A549 (cell line): ENCODE results near the gene TBC1D21. TPM values are rescaled to one million over a fixed set of nuclear protein-coding genes. Genes with fewer than 3 reads are reported as not detected.

Source experiments
- ATAC-seq, 2 experiments: fragments of 200-7000 bp in 1 of 2; fragments of >200 bp in 1 of 2; cut with Nextera tagmentation in 1 of 2; cut with Tn5 transposase in 1 of 2; 3 replicates each; pipeline versions ENCODE4 v1.8.0 to v1.9.1; 2018 to 2020; ENCODE audit warnings: mild to moderate bottlenecking in 1 of 2, moderate library complexity in 1 of 2
- CTCF ChIA-PET: fragments of 300-600 bp; sonication (Branson Sonifier 250); formaldehyde crosslinking; extraction: SDS; loops from one replicate; lab custom pipeline; 2021; ENCODE audit warnings: antibody characterized with exemption, inconsistent platforms; lab: Yijun Ruan, JAX
- POLR2A ChIA-PET: fragments of 350-600 bp; formaldehyde crosslinking; extraction: SDS; loops from one replicate; lab custom pipeline; 2021; ENCODE audit warnings: antibody characterized with exemption, inconsistent platforms; lab: Yijun Ruan, JAX
- DNase-seq, 2 experiments: peaks; one replicate each; pipeline versions ENCODE4 v3.0.0 to v3.0.0-alpha.2; 2011 to 2016; ENCODE audit warnings: low read depth in 1 of 2, low spot score in 1 of 2
- FAIRE-seq: peaks from 2 replicates; lab custom pipeline; 2011; peaks lifted over from hg19 to GRCh38; lab: Jason Lieb, UNC
- H3K27ac ChIP-seq, 2 experiments: fragments of >200 bp; sonication (Bioruptor Twin); formaldehyde crosslinking; 3 replicates each; pipeline ENCODE4 v1.5.1; 2016 to 2017
- H3K4me1 ChIP-seq: fragments of >200 bp; sonication (Bioruptor Twin); formaldehyde crosslinking; 3 replicates; pipeline ENCODE4 v1.6.1; 2016
- H3K4me2 ChIP-seq: fragments of >200 bp; sonication (Bioruptor Twin); formaldehyde crosslinking; 3 replicates; pipeline ENCODE4 v1.6.1; 2016
- H3K4me3 ChIP-seq: fragments of >200 bp; sonication (Bioruptor Twin); formaldehyde crosslinking; 3 replicates; pipeline ENCODE4 v1.5.1; 2016
- H3K9me3 ChIP-seq: fragments of >200 bp; sonication (Bioruptor Twin); formaldehyde crosslinking; 3 replicates; pipeline ENCODE4 v1.6.1; 2016
- ATOH8 ChIP-seq: fragments of 250-450 bp; sonication (Bioruptor Pico); IDR thresholded peaks from 2 replicates; pipeline ENCODE4 v1.5.0; 2020; ENCODE audit warnings: low read depth, mild to moderate bottlenecking, moderate library complexity
- BCL3 ChIP-seq: fragments of >200 bp; sonication (Bioruptor Twin); formaldehyde crosslinking; IDR thresholded peaks from 3 replicates; pipeline ENCODE4 v1.6.1; 2016
- CBX2 ChIP-seq: fragments of 200-600 bp; sonication (generic); IDR thresholded peaks from 2 replicates; pipeline ENCODE4 v1.6.1; 2016; ENCODE audit warnings: low read depth, mild to moderate bottlenecking, borderline replicate concordance
- EHMT2 ChIP-seq: fragments of 200-600 bp; sonication (generic); IDR thresholded peaks from 2 replicates; pipeline ENCODE4 v1.6.1; 2016; ENCODE audit warnings: antibody characterized with exemption, low read depth, mild to moderate bottlenecking, moderate library complexity
- ELK1 ChIP-seq: fragments of 150-350 bp; IDR thresholded peaks from 2 replicates; pipeline ENCODE4 v1.6.1; 2014; ENCODE audit warnings: low read depth, mild to moderate bottlenecking, low read length
- EP300 ChIP-seq, 2 experiments: fragments of >200 bp; sonication (Bioruptor Twin); formaldehyde crosslinking; IDR thresholded peaks; 2 replicates in 1 of 2; 3 replicates in 1 of 2; pipeline ENCODE4 v1.6.1; 2016 to 2017
- ESRRA ChIP-seq: fragments of 150-350 bp; IDR thresholded peaks from 2 replicates; pipeline ENCODE4 v1.6.1; 2014; ENCODE audit warnings: mild to moderate bottlenecking, low read length, borderline replicate concordance
- FOSL2 ChIP-seq, 2 experiments: fragments of 450-650 bp in 1 of 2; fragments of >200 bp in 1 of 2; sonication (Bioruptor Twin) in 1 of 2; formaldehyde crosslinking; IDR thresholded peaks; 2 replicates each; pipeline versions ENCODE4 v1.5.0 to v1.6.1; 2016 to 2020; ENCODE audit warnings: mild to moderate bottlenecking in 1 of 2, moderate library complexity in 1 of 2
- HOXA7 ChIP-seq: fragments of 250-450 bp; sonication (Bioruptor Pico); IDR thresholded peaks from 2 replicates; pipeline ENCODE4 v1.5.0; 2020; ENCODE audit warnings: mild to moderate bottlenecking, moderate library complexity
- KDM5A ChIP-seq: fragments of 200-600 bp; sonication (generic); IDR thresholded peaks from 2 replicates; pipeline ENCODE4 v1.6.1; 2016; ENCODE audit warnings: antibody characterized with exemption, mild to moderate bottlenecking
- MAFK ChIP-seq: fragments of 450-650 bp; IDR thresholded peaks from 2 replicates; pipeline ENCODE4 v1.6.1; 2014; ENCODE audit not compliant: partially characterized antibody
- MAZ ChIP-seq: fragments of 150-350 bp; IDR thresholded peaks from 2 replicates; pipeline ENCODE4 v1.6.1; 2014; ENCODE audit warnings: antibody characterized with exemption, low read depth, low read length, borderline replicate concordance
- MYC ChIP-seq: IDR thresholded peaks from 2 replicates; pipeline ENCODE4 v1.6.1; 2012; ENCODE audit warnings: mild to moderate bottlenecking, inconsistent platforms, low read length, improper control_type of control experiment, borderline replicate concordance
- NPAS2 ChIP-seq: fragments of 250-450 bp; sonication (Bioruptor Pico); IDR thresholded peaks from 2 replicates; pipeline ENCODE4 v1.8.0; 2022; ENCODE audit warnings: mild to moderate bottlenecking, moderate library complexity, borderline replicate concordance
- RAD21 ChIP-seq, 2 experiments: fragments of >200 bp in 1 of 2; sonication (Bioruptor Twin) in 1 of 2; formaldehyde crosslinking in 1 of 2; IDR thresholded peaks in 1 of 2; conservative IDR thresholded peaks in 1 of 2; 2 replicates in 1 of 2; 3 replicates in 1 of 2; pipeline ENCODE4 v1.6.1; 2012 to 2018; ENCODE audit warnings: inconsistent platforms in 1 of 2
- REST ChIP-seq: fragments of 200-600 bp; sonication (generic); IDR thresholded peaks from 2 replicates; pipeline ENCODE4 v1.6.1; 2016; ENCODE audit warnings: antibody characterized with exemption, mild to moderate bottlenecking, moderate library complexity
- TFCP2L1 ChIP-seq: fragments of 250-450 bp; sonication (Bioruptor Pico); IDR thresholded peaks from 2 replicates; pipeline ENCODE4 v1.5.0; 2021; ENCODE audit warnings: mild to moderate bottlenecking
- TP53 ChIP-seq: fragments of 250-450 bp; sonication (Bioruptor Pico); IDR thresholded peaks from 2 replicates; pipeline ENCODE4 v1.5.0; 2021; ENCODE audit warnings: mild to moderate bottlenecking, moderate library complexity
- USF2 ChIP-seq: fragments of 450-650 bp; IDR thresholded peaks from 2 replicates; pipeline ENCODE4 v1.6.1; 2014; ENCODE audit warnings: antibody characterized with exemption
- ZC3H11A ChIP-seq: fragments of 450-650 bp; IDR thresholded peaks from 2 replicates; pipeline ENCODE4 v1.6.1; 2014; ENCODE audit warnings: antibody characterized with exemption, mild to moderate bottlenecking
- ZSCAN20 ChIP-seq: fragments of 250-450 bp; sonication (Bioruptor Pico); IDR thresholded peaks from 2 replicates; pipeline ENCODE4 v1.8.0; 2022; ENCODE audit warnings: mild to moderate bottlenecking, moderate library complexity
- WGBS: methylation state at CpG from one replicate; pipeline ENCODE4 v1.1.6; 2017; ENCODE audit errors: missing lambda C conversion rate; 5-methylcytosine and 5-hydroxymethylcytosine counted together
- polyA plus RNA-seq, 4 experiments: library from polyadenylated mRNA; depleted of rRNA in 3 of 4; stranded (reverse); fragments of >200 nt; fragmentation: RNase III in 1 of 4; extraction: RNeasy Plus Mini Kit Qiagen cat#74134 plus additional on column Dnase treatment in 1 of 4; gene quantifications; 2 replicates in 3 of 4; 3 replicates in 1 of 4; pipeline ENCODE4 v1.2.3, GENCODE V29; 2011 to 2017
- TF ChIP-seq, protein P1 (sequence below): fragments of >200 bp; sonication (Bioruptor Twin); formaldehyde crosslinking; IDR thresholded peaks from 3 replicates; pipeline ENCODE4 v1.5.1; 2016

TBC1D21 gene
- polyA plus RNA-seq, 2 of the 4 experiments (the other 2 are of a cell fraction) = not detected

GRCh38 chr15:73897441-73898261 is 24.3 kb downstream of the TBC1D21 start:
- Histone ChIP-seq H3K4me2 (no peak overlapping the region), H3K4me1 (peaks cover 4% of the 10 kb centered on the region; the same call in 1 of the 3 replicates), H3K27ac (peak overlapping the region in 1 of 2 experiments; percentile 23; a peak in 2 of 6 replicates), H3K9me3 (no peaks in the 10 kb centered on the region), H3K4me3 (no peak overlapping the region)
- WGBS = 61% methylated on average over 9 of the region's 15 CpGs
- ATAC-seq = peak; percentile 77 to 96
- DNase-seq = peak; percentile 60 to 67
- TF ChIP-seq RAD21 (conservative IDR thresholded peaks at IDR 0.05 in 1 of 2, IDR thresholded peaks at IDR 0.05 in 1 of 2) (peak in 1 of 2 experiments; percentile 31; a peak in 3 of 5 replicates), EP300 (IDR thresholded peaks at IDR 0.05) (no peak)
- TF ChIP-seq, protein P1, sequence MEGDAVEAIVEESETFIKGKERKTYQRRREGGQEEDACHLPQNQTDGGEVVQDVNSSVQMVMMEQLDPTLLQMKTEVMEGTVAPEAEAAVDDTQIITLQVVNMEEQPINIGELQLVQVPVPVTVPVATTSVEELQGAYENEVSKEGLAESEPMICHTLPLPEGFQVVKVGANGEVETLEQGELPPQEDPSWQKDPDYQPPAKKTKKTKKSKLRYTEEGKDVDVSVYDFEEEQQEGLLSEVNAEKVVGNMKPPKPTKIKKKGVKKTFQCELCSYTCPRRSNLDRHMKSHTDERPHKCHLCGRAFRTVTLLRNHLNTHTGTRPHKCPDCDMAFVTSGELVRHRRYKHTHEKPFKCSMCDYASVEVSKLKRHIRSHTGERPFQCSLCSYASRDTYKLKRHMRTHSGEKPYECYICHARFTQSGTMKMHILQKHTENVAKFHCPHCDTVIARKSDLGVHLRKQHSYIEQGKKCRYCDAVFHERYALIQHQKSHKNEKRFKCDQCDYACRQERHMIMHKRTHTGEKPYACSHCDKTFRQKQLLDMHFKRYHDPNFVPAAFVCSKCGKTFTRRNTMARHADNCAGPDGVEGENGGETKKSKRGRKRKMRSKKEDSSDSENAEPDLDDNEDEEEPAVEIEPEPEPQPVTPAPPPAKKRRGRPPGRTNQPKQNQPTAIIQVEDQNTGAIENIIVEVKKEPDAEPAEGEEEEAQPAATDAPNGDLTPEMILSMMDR = peak; percentile 42
- CTCF ChIA-PET = interaction anchor here (0.7 to 2.2 kb wide), 9 partner anchors 10 to 79 kb away, joined by 3 to 7 read pairs (median 4); no protein-coding TSS in a partner anchor
- POLR2A ChIA-PET = no interaction called here
- no peak for FAIRE-seq

DNA sequence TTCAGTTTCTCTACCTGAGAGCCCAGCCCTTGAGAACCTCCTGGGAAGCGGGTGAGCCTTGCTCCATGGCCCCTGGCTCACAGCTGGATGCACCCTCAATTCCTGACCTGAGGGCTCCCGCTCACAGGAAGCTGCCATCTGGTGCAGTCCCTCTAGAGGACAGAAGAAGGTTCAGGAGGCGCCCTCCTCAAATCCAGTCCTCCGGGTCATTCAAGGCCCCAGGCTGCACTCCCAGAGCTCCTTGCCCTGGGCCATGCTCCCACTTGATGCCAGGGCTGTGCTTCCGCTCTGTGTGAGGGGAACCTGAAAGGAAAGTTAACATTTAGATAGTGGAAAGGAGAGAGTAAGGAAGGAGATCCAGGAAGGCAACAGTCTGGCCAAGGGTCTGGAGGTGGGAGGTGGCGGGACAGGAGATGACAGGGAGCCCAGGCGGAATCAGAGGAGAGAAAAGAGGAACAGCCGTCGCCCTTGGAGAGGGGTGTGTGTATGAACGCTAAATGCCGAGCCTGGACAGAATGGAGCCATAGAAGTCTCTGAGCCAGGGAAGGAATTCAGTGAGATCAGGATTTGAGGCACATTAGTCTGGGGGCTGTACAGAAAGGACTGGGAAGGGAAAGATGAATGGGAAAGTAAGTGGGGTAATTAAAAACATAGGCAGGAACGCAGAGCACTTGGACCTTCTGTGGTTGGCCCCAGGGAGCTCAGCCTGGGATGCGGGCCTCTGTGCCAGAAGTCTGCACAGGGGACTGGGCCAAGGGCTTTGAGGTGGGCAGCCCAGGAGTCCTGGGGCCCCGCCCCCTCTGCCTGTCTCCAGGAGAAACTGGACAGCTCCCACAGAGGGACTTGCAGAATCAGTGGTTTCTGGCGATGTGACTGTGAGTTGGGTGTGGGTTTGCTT is 26.1 kb downstream of the TBC1D21 start:
- ChIA-PET CTCF (interaction anchor here (1.2 to 1.3 kb wide), 2 partner anchors 8 to 17 kb away, joined by 3 to 5 read pairs; no protein-coding TSS in a partner anchor), POLR2A (no interaction called here)
- Histone ChIP-seq H3K4me3 (no peak overlapping the region), H3K27ac (no peak overlapping the region), H3K4me2 (no peak overlapping the region), H3K4me1 (peaks cover 4% of the 10 kb centered on the region; the same call in 1 of the 3 replicates)
- FAIRE-seq = no peak
- 81% methylated on average over 14 of the region's 15 CpGs for WGBS
- TF ChIP-seq HOXA7 (no peak), ESRRA (no peak), TP53 (CRISPR knock-in tag) (no peak), MYC (no peak), REST (no peak), MAZ (no peak), ELK1 (no peak), EP300 (IDR thresholded peaks at IDR 0.05) (no peak), EHMT2 (no peak), ATOH8 (CRISPR knock-in tag) (no peak), CBX2 (no peak), FOSL2 (IDR thresholded peaks at IDR 0.05) (no peak), FOSL2 (CRISPR knock-in tag; IDR thresholded peaks at IDR 0.05) (no peak), MAFK (no peak), BCL3 (no peak), TFCP2L1 (CRISPR knock-in tag) (no peak), ZSCAN20 (CRISPR knock-in tag) (no peak), NPAS2 (CRISPR knock-in tag) (no peak), ZC3H11A (no peak), KDM5A (no peak), USF2 (no peak)
- TF ChIP-seq, all 56 proteins: peak for 0
- no peak for ATAC-seq
- no peaks in the 10 kb centered on the region for H3K9me3 ChIP-seq
- DNase-seq = no peak
